ENCODE data around the gene FAR2. TPM values are rescaled to one million over a fixed set of nuclear protein-coding genes. Genes with fewer than 3 reads are reported as not detected.

Gene FAR2
- total RNA-seq, 1 experiment from 2014 or later = 22.1 TPM

GRCh38 chr12:29204521-29204920, 55.4 kb downstream of the FAR2 start:
- peaks cover 4% of the 10 kb centered on the region for H3K27me3 ChIP-seq (ENCODE audit: insufficient read depth, low read length)
- Mint-ChIP-seq H3K27ac (no peak overlapping the region), H3K9me3 (peaks cover 7 to 9% of the 10 kb centered on the region in 2 experiments; a peak in 3 of 5 replicates), H3K36me3 (ENCODE audit: insufficient read depth in 1 of 3, low read depth in 3 of 3) (peaks cover 6 to 14% (median 11%) of the 10 kb centered on the region in 3 experiments; a peak in 6 of 7 replicates), H3K4me1 (peaks cover 7 to 23% of the 10 kb centered on the region in 2 experiments), H3K27me3 (ENCODE audit: low read depth) (peaks cover 19% of the 10 kb centered on the region), H3K4me3 (no peak overlapping the region)
- no peak overlapping the region for H2BK5ac ChIP-seq (ENCODE audit: insufficient read length, low read length)
- no peak for TF ChIP-seq CTCF (conservative IDR thresholded peaks at IDR 0.05)
- H4K8ac ChIP-seq (replicated peaks; ENCODE audit: insufficient read length, low read depth, low read length) = no peak overlapping the region
- DNase-seq = no peak
- no peak overlapping the region for H2BK15ac ChIP-seq (ENCODE audit: low read depth, low read length)
- H3K9me3 ChIP-seq (ENCODE audit: control insufficient read depth, low read depth, low read length) = no peaks in the 10 kb centered on the region
- H4K20me1 ChIP-seq (ENCODE audit: control insufficient read depth, insufficient read depth, insufficient read length) = no peaks in the 10 kb centered on the region
- H3K79me1 ChIP-seq (ENCODE audit: insufficient read depth, low read depth, low read length, poor library complexity, severe bottlenecking) = no peaks in the 10 kb centered on the region
- H3K4me2 ChIP-seq (ENCODE audit: insufficient read depth, insufficient read length, low read length) = no peak overlapping the region
- no peak overlapping the region for H3K4ac ChIP-seq (ENCODE audit: low read depth, low read length)
- H3K9ac ChIP-seq (ENCODE audit: extremely low read depth, insufficient read length, low read length) = no peak overlapping the region
- WGBS (ENCODE audit: extremely low coverage, insufficient read length, low lambda C conversion rate) = no CpG with 5 or more reads among the region's 6 CpGs
- H2AK5ac ChIP-seq (ENCODE audit: insufficient read length, low read length) = no peak overlapping the region
- H4K5ac ChIP-seq (ENCODE audit: insufficient read length, low read depth, low read length) = no peak overlapping the region
- no peak overlapping the region for H3K14ac ChIP-seq (ENCODE audit: insufficient read depth, low read length)
- no peak overlapping the region for H3K27ac ChIP-seq (ENCODE audit: insufficient read length, low read depth, low read length)
- no peaks in the 10 kb centered on the region for H3K79me2 ChIP-seq (ENCODE audit: insufficient read depth, low read length)
- no peak overlapping the region for H3T11ph ChIP-seq (ENCODE audit: low read length)
- H2BK120ac ChIP-seq (ENCODE audit: low read depth, low read length, poor library complexity, severe bottlenecking) = no peak overlapping the region
- H3K4me1 ChIP-seq (ENCODE audit: insufficient read depth, low read length) = peaks cover 6% of the 10 kb centered on the region
- H2AFZ ChIP-seq (ENCODE audit: low read length) = no peak overlapping the region
- H3K23ac ChIP-seq (ENCODE audit: insufficient read length, low read depth, low read length) = no peak overlapping the region
- no peak overlapping the region for H2BK20ac ChIP-seq (ENCODE audit: low read depth, low read length, poor library complexity, severe bottlenecking)
- H3K56ac ChIP-seq (ENCODE audit: insufficient read length, low read depth, low read length) = no peak overlapping the region
- no peak overlapping the region for H4K91ac ChIP-seq (ENCODE audit: insufficient read length, low read depth, low read length)
- no peak overlapping the region for H3K18ac ChIP-seq (ENCODE audit: insufficient read length, low read depth, low read length)
- H2BK12ac ChIP-seq (ENCODE audit: insufficient read length, low read depth, low read length) = no peak overlapping the region
- no peaks in the 10 kb centered on the region for H3K23me2 ChIP-seq (ENCODE audit: insufficient read length, low read depth, low read length, poor library complexity, severe bottlenecking)
